HEK293 (cell line): Measurements from ENCODE around the gene LRRC74B.

Source experiments
- CTCF ChIA-PET: fragments of 350-600 bp; formaldehyde crosslinking; extraction: SDS; loops from one replicate; lab custom pipeline; 2021; ENCODE audit warnings: antibody characterized with exemption; lab: Yijun Ruan, JAX
- POLR2A ChIA-PET: fragments of 300-600 bp; formaldehyde crosslinking; extraction: SDS; loops from one replicate; lab custom pipeline; 2020; ENCODE audit warnings: antibody characterized with exemption, inconsistent platforms; lab: Yijun Ruan, JAX
- H3K27ac ChIP-seq: fragments of 200-500 bp; sonication (Bioruptor generic); 2 replicates; pipeline ENCODE4 v1.5.1; 2014; ENCODE audit warnings: low read depth, low read length, control low read depth, inconsistent platforms; ENCODE audit errors: extremely low read depth
- H3K36me3 ChIP-seq, 2 experiments: fragments of 200-500 bp in 1 of 2; sonication (Bioruptor generic) in 1 of 2; 1 replicate in 1 of 2; 2 replicates in 1 of 2; pipeline ENCODE4 v1.5.1; 2014 to 2017; ENCODE audit warnings: inconsistent platforms in 2 of 2, low read length in 2 of 2; ENCODE audit not compliant: control insufficient read depth in 2 of 2, insufficient read depth in 1 of 2
- H3K4me1 ChIP-seq: fragments of 200-500 bp; sonication (Bioruptor generic); 2 replicates; pipeline ENCODE4 v1.5.1; 2014; ENCODE audit warnings: mild to moderate bottlenecking, low read length, inconsistent platforms; ENCODE audit not compliant: control insufficient read depth, insufficient read depth
- H3K4me3 ChIP-seq: 2 replicates; pipeline ENCODE4 v1.5.1; 2011; ENCODE audit warnings: low read depth, mild to moderate bottlenecking, control low read depth, low read length, moderate library complexity
- H3K9me3 ChIP-seq: fragments of 200-500 bp; sonication (Bioruptor generic); 2 replicates; pipeline ENCODE4 v1.5.1; 2014; ENCODE audit warnings: low read depth, low read length, inconsistent platforms; ENCODE audit not compliant: control insufficient read depth, insufficient read depth
- ATF2 ChIP-seq: fragments of 450-650 bp; formaldehyde crosslinking; IDR thresholded peaks from 2 replicates; pipeline ENCODE4 v1.5.1; 2016; ENCODE audit warnings: missing biosample characterization, missing genetic modification characterization, low read depth
- GLI2 ChIP-seq: fragments of 450-650 bp; formaldehyde crosslinking; IDR thresholded peaks from 2 replicates; pipeline ENCODE4; 2017; ENCODE audit warnings: missing biosample characterization, missing genetic modification characterization, low read depth, borderline replicate concordance
- HIC1 ChIP-seq: fragments of 450-650 bp; formaldehyde crosslinking; IDR thresholded peaks from 2 replicates; pipeline ENCODE4 v1.5.1; 2016; ENCODE audit warnings: missing biosample characterization, missing genetic modification characterization
- MEIS1 ChIP-seq: sonication (generic); formaldehyde crosslinking; IDR thresholded peaks from 2 replicates; pipeline ENCODE4 v1.8.1; 2022; ENCODE audit warnings: missing genetic modification reagents, mild to moderate bottlenecking, borderline replicate concordance
- MYNN ChIP-seq: fragments of 450-650 bp; formaldehyde crosslinking; IDR thresholded peaks from 2 replicates; pipeline ENCODE4 v1.5.1; 2016; ENCODE audit warnings: missing biosample characterization, missing genetic modification characterization, borderline replicate concordance
- OSR2 ChIP-seq: fragments of 450-650 bp; formaldehyde crosslinking; IDR thresholded peaks from 2 replicates; pipeline ENCODE4 v1.5.1; 2016; ENCODE audit warnings: missing biosample characterization, missing genetic modification characterization
- PRDM6 ChIP-seq: fragments of 450-650 bp; formaldehyde crosslinking; IDR thresholded peaks from 2 replicates; pipeline ENCODE4 v1.5.1; 2017; ENCODE audit warnings: missing biosample characterization, missing genetic modification characterization
- SP3 ChIP-seq: fragments of 450-650 bp; formaldehyde crosslinking; IDR thresholded peaks from 2 replicates; pipeline ENCODE4 v1.5.1; 2016; ENCODE audit warnings: missing biosample characterization, missing genetic modification characterization
- YY1 ChIP-seq: fragments of 450-650 bp; formaldehyde crosslinking; IDR thresholded peaks from 2 replicates; pipeline ENCODE4 v1.5.1; 2018; ENCODE audit warnings: missing biosample characterization, missing genetic modification characterization
- ZBTB10 ChIP-seq: fragments of 450-650 bp; formaldehyde crosslinking; IDR thresholded peaks from 2 replicates; pipeline ENCODE4 v1.5.1; 2016; ENCODE audit warnings: missing biosample characterization, missing genetic modification characterization
- ZBTB6 ChIP-seq: fragments of 450-650 bp; formaldehyde crosslinking; IDR thresholded peaks from 2 replicates; pipeline ENCODE4 v1.5.1; 2017; ENCODE audit warnings: missing biosample characterization, missing genetic modification characterization
- ZNF155 ChIP-seq: fragments of 450-650 bp; formaldehyde crosslinking; IDR thresholded peaks from 2 replicates; pipeline ENCODE4 v1.5.1; 2016; ENCODE audit warnings: missing biosample characterization, missing genetic modification characterization
- ZNF223 ChIP-seq: fragments of 450-650 bp; formaldehyde crosslinking; IDR thresholded peaks from 2 replicates; pipeline ENCODE4 v1.5.1; 2016; ENCODE audit warnings: missing biosample characterization, missing genetic modification characterization
- ZNF350 ChIP-seq: fragments of 450-650 bp; formaldehyde crosslinking; IDR thresholded peaks from 2 replicates; pipeline ENCODE4 v1.5.0; 2017; ENCODE audit warnings: missing biosample characterization, mild to moderate bottlenecking, missing genetic modification characterization
- ZNF488 ChIP-seq: fragments of 450-650 bp; formaldehyde crosslinking; IDR thresholded peaks from 2 replicates; pipeline ENCODE4 v1.5.1; 2016; ENCODE audit warnings: missing biosample characterization, missing genetic modification characterization
- ZNF692 ChIP-seq: fragments of 450-650 bp; formaldehyde crosslinking; IDR thresholded peaks from 2 replicates; pipeline ENCODE4 v1.5.1; 2016; ENCODE audit warnings: missing biosample characterization, missing genetic modification characterization
- ZNF776 ChIP-seq: fragments of 450-650 bp; formaldehyde crosslinking; IDR thresholded peaks from 2 replicates; pipeline ENCODE4 v1.5.0; 2017; ENCODE audit warnings: missing biosample characterization, missing genetic modification characterization, borderline replicate concordance
- ZNF777 ChIP-seq: fragments of 450-650 bp; formaldehyde crosslinking; IDR thresholded peaks from 2 replicates; pipeline ENCODE4 v1.5.1; 2017; ENCODE audit warnings: missing biosample characterization, missing genetic modification characterization, borderline replicate concordance
- ZNF830 ChIP-seq: fragments of 450-650 bp; IDR thresholded peaks from 2 replicates; pipeline ENCODE4 v1.5.0; 2018; ENCODE audit warnings: missing biosample characterization, missing genetic modification characterization, low read depth, mild to moderate bottlenecking, moderate library complexity
- ZSCAN23 ChIP-seq: fragments of 450-650 bp; formaldehyde crosslinking; IDR thresholded peaks from 2 replicates; pipeline ENCODE4 v1.5.1; 2016; ENCODE audit warnings: missing biosample characterization, missing genetic modification characterization
- TF ChIP-seq, protein P1 (sequence below): fragments of 450-650 bp; formaldehyde crosslinking; IDR thresholded peaks from 2 replicates; pipeline ENCODE4 v1.5.1; 2016; ENCODE audit warnings: missing biosample characterization, missing genetic modification characterization

The LRRC74B gene

GRCh38 chr22:21101877-21102638 is 56.3 kb downstream of the LRRC74B start (continued):
- TF ChIP-seq ZSCAN23 (tag by site-specific recombination) (no peak), ZNF777 (no peak), MEIS1 (CRISPR knock-in tag) (no peak), ATF2 (tag by site-specific recombination) (no peak; the same call in 1 of the 2 replicates), ZNF350 (tag by site-specific recombination) (no peak), ZNF223 (no peak), ZNF155 (no peak), PRDM6 (tag by site-specific recombination) (no peak), ZNF488 (no peak), MYNN (tag by site-specific recombination) (no peak), SP3 (tag by site-specific recombination) (no peak), GLI2 (tag by site-specific recombination) (no peak), ZNF830 (no peak)
- TF ChIP-seq, protein P1, sequence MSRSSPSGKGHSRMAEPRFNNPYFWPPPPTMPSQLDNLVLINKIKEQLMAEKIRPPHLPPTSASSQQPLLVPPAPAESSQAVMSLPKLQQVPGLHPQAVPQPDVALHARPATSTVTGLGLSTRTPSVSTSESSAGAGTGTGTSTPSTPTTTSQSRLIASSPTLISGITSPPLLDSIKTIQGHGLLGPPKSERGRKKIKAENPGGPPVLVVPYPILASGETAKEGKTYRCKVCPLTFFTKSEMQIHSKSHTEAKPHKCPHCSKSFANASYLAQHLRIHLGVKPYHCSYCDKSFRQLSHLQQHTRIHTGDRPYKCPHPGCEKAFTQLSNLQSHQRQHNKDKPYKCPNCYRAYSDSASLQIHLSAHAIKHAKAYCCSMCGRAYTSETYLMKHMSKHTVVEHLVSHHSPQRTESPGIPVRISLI (tag by site-specific recombination): 0 out of 2 replicates have a peak, but pooled peaks have one; percentile 1
- TF ChIP-seq, all 188 proteins: peak for 4

GRCh38 chr22:21102659-21103267 is 57.0 kb downstream of the LRRC74B start:
- Histone ChIP-seq H3K27ac (no peak overlapping the region), H3K4me1 (no peaks in the 10 kb centered on the region), H3K9me3 (no peaks in the 10 kb centered on the region), H3K4me3 (peak overlapping the region; percentile 29), H3K36me3 (peaks cover 0 to 11% of the 10 kb centered on the region in 2 experiments; a peak in 1 of 3 replicates)
- CTCF ChIA-PET: interaction anchor here (0.5 to 2.0 kb wide), 29 partner anchors 8 to 312 kb away, joined by 3 to 10 read pairs (median 4); partner anchors contain the start of genes LRRC74B and LZTR1
- POLR2A ChIA-PET: interaction anchor here (0.5 to 1.4 kb wide), 5 partner anchors 101 to 564 kb away, joined by 3 to 4 read pairs (median 3); partner anchors contain the start of genes LZTR1 and THAP7
- TF ChIP-seq ZBTB10 (tag by site-specific recombination) (peak; percentile 71; the same call in 1 of the 2 replicates), ZNF776 (no peak), ZBTB6 (peak; percentile 71), ZNF777 (no peak), HIC1 (tag by site-specific recombination) (peak; percentile 71), ZNF692 (tag by site-specific recombination) (peak; percentile 85), YY1 (peak; percentile 38; the same call in 1 of the 2 replicates), OSR2 (tag by site-specific recombination) (peak; percentile 81)
